BE2C (cell line): ENCODE data around the gene RSPRY1.

Experiments
- DNase-seq: peaks from one replicate; pipeline ENCODE4 v3.0.0-alpha.2; 2020
- H3K27me3 ChIP-seq: fragments of 250-450 bp; sonication (Bioruptor Pico); 2 replicates; pipeline ENCODE4 v1.5.1; 2020; ENCODE audit warnings: mild to moderate bottlenecking
- H3K36me3 ChIP-seq: fragments of 250-450 bp; sonication (Bioruptor Pico); 2 replicates; pipeline ENCODE4 v1.5.1; 2020; ENCODE audit warnings: mild to moderate bottlenecking
- H3K4me1 ChIP-seq: fragments of 250-450 bp; sonication (Bioruptor Pico); 2 replicates; pipeline ENCODE4 v1.5.1; 2020
- H3K4me3 ChIP-seq: 2 replicates; pipeline ENCODE4 v1.5.1; 2011; ENCODE audit warnings: low read depth, low read length
- H3K9me3 ChIP-seq: fragments of 250-450 bp; sonication (Bioruptor Pico); 2 replicates; pipeline ENCODE4 v1.5.1; 2020
- TF ChIP-seq, protein P1 (sequence below): IDR thresholded peaks from 2 replicates; pipeline ENCODE4 v1.5.1; 2012; ENCODE audit warnings: mild to moderate bottlenecking, low read depth, low read length

RSPRY1 gene

DNA sequence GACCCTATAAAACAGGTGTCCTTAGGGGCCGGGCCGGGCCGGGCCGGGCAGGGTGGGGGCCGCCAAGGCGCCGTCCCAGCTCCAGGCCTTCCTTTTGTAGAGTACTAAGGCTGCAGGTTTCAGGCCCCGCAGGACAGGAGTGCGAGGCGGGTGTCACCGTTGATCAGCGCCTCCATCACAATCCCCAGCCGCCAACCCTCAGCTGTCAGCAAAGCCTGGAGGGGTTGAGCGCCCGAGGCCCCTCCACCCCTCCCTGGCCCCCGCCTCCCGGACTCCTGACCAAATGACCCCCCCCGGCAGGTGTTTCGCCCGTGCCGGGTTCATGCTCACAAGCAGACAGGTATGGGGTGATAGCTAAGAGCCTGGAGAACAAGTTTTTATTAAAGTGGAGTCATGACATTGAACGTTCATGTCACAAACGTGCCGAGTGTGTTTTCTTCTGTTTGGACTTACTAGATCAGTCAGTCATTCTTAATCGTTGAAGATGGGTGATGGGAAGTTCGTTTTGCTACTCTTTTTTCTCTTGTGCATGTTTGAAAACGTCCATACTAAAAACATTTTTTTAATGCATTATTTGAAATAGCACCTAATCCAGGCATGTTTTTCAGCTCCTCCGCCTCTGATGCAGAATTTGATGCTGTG, 59.5 kb downstream of the RSPRY1 start:
- Histone ChIP-seq H3K36me3 (peaks cover 11% of the 10 kb centered on the region; the same call in 1 of the 2 replicates), H3K4me3 (peak overlapping the region; percentile 88), H3K4me1 (no peaks in the 10 kb centered on the region), H3K27me3 (no peaks in the 10 kb centered on the region), H3K9me3 (no peaks in the 10 kb centered on the region)
- TF ChIP-seq, protein P1, sequence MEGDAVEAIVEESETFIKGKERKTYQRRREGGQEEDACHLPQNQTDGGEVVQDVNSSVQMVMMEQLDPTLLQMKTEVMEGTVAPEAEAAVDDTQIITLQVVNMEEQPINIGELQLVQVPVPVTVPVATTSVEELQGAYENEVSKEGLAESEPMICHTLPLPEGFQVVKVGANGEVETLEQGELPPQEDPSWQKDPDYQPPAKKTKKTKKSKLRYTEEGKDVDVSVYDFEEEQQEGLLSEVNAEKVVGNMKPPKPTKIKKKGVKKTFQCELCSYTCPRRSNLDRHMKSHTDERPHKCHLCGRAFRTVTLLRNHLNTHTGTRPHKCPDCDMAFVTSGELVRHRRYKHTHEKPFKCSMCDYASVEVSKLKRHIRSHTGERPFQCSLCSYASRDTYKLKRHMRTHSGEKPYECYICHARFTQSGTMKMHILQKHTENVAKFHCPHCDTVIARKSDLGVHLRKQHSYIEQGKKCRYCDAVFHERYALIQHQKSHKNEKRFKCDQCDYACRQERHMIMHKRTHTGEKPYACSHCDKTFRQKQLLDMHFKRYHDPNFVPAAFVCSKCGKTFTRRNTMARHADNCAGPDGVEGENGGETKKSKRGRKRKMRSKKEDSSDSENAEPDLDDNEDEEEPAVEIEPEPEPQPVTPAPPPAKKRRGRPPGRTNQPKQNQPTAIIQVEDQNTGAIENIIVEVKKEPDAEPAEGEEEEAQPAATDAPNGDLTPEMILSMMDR: no peak
- DNase-seq: no peak

DNA sequence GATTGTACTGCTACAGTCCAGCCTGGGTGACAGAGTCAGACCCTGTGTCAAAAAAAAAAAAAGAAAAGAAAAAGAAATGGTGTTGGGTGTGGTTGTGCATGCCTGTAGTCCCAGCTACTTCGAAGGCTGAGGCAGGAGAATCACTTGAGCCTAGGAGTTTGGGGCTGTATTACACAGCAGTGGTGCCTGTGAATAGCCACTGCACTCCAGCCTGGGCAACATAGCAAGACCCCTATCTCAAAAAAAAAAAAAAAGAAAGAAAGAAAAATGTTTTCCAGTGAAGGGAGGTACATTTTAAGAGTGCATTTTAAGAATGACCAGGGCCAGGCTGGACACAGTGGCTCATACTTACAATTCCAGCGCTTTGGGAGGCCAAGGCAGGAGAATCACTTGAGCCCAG, 65.2 kb downstream of the RSPRY1 start:
- Histone ChIP-seq H3K36me3 (peaks cover 25% of the 10 kb centered on the region), H3K9me3 (no peaks in the 10 kb centered on the region), H3K4me1 (no peaks in the 10 kb centered on the region), H3K4me3 (no peak overlapping the region), H3K27me3 (no peaks in the 10 kb centered on the region)
- TF ChIP-seq, protein P1: no peak
- DNase-seq: no peak

DNA sequence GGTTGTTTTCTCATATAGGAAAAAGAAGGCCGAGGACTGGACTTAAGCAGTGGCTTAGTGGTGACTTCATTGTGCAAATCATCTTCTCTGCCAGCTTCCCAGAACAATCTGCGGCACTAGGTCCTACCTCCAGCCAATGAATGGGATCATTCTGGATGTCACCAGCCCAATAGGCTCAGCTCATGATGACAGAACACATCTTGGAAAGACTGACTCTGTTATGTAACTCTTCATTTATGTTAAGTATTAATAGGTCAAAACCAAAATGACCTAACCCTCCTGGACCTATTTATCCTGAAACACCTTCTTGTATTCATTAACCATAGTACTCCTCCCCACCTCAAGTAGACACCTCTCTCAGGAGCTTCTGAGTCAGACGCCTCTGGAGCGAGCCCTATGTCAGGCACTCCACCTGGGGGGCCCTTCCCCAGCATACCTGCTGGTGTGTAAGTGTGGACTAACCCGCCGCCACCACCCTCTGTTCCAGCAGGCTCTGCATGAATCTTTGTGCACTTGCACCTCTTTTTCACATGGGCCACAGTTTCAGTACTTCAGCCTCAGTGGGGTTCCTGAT, 66.1 kb downstream of the RSPRY1 start:
- Histone ChIP-seq H3K27me3 (no peaks in the 10 kb centered on the region), H3K4me3 (no peak overlapping the region), H3K36me3 (peaks cover 25% of the 10 kb centered on the region), H3K9me3 (no peaks in the 10 kb centered on the region), H3K4me1 (no peaks in the 10 kb centered on the region; the same call in 1 of the 2 replicates)
- TF ChIP-seq, protein P1: no peak
- no peak for DNase-seq

DNA sequence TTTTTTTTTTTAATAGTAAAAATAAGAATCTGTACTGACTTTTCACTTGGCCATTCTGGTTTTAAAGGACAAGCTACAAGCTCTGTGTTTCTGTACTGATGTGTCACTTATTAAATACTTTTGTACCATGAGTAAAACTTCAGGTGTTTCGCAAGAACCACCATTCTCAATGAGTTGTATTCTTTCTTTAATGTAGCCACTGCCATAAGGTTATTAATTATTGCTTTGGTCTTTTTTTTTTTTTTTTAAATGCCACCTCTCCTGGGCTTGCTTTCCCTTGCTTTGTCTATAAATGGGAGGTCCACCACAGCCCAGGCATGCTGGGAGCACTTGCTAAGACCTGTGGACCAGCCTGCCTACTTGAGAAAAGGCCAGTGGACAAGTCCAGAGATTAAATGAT, 67.3 kb downstream of the RSPRY1 start:
- no peaks in the 10 kb centered on the region for H3K9me3 ChIP-seq
- no peaks in the 10 kb centered on the region; the same call in 1 of the 2 replicates for H3K4me1 ChIP-seq
- H3K36me3 ChIP-seq: peaks cover 25% of the 10 kb centered on the region
- no peak overlapping the region for H3K4me3 ChIP-seq
- no peaks in the 10 kb centered on the region for H3K27me3 ChIP-seq
- no peak for DNase-seq
- TF ChIP-seq, protein P1: no peak

DNA sequence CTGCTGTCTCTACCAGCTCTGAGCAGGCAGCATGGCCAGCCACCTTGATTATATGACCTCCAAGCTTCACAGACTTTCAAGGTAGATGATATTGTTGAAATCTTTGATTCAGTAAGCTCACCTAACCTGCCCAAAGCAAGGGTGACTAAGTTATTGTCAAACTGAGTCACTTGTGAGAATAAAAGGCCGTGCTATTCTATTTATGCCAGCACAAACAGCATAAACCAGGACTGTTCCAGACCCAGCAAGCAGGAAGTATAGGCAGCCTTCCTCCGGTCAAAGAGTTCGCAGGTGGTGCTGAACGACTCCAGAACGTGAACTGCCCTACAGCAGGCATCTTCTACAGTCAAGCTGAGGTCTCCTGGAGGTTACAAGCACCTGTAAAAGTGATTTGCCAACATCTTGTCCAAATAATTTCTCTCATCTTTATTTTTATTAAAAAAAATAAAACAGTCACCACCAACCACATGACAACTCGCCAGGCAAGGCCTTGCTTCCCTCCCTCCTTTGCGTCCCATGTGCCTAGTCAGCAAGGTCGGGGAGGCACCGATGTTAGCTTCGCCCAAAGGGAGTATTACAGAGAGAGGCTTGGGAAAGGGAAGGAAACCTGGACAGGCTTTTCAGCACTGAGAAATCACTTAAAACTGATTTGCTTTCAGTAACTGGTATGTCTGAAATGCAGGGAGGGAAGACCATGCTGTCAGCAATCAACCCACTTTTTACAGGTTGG, 69.7 kb downstream of the RSPRY1 start:
- H3K9me3 ChIP-seq: no peaks in the 10 kb centered on the region
- H3K4me3 ChIP-seq: no peak overlapping the region
- TF ChIP-seq, protein P1: no peak
- DNase-seq: no peak
- H3K4me1 ChIP-seq: no peaks in the 10 kb centered on the region; the same call in 1 of the 2 replicates
- H3K27me3 ChIP-seq: no peaks in the 10 kb centered on the region
- peaks cover 11% of the 10 kb centered on the region; the same call in 1 of the 2 replicates for H3K36me3 ChIP-seq
